IPS-20b (cell line): ENCODE measurements around the gene DSE.

Experiments
- H3K27ac ChIP-seq: one replicate; pipeline ENCODE4 v1.5.1; 2013; ENCODE audit warnings: low read length
- H3K27me3 ChIP-seq: 2 replicates; pipeline ENCODE4 v1.6.1; 2013; ENCODE audit warnings: mild to moderate bottlenecking, low read length, inconsistent platforms; ENCODE audit not compliant: insufficient read depth
- H3K36me3 ChIP-seq: 2 replicates; pipeline ENCODE4 v1.6.1; 2013; ENCODE audit warnings: low read depth, mild to moderate bottlenecking, inconsistent platforms, low read length, moderate library complexity; ENCODE audit not compliant: insufficient read depth
- H3K4me1 ChIP-seq: 2 replicates; pipeline ENCODE4 v1.6.1; 2013; ENCODE audit warnings: mild to moderate bottlenecking, control low read depth, inconsistent platforms, low read length, moderate library complexity; ENCODE audit not compliant: insufficient read depth
- H3K4me3 ChIP-seq: 2 replicates; pipeline ENCODE4 v1.5.1; 2013; ENCODE audit warnings: mild to moderate bottlenecking, low read length, inconsistent platforms
- H3K9ac ChIP-seq: 2 replicates; pipeline ENCODE4 v1.6.1; 2013; ENCODE audit warnings: low read depth, mild to moderate bottlenecking, inconsistent platforms, low read length, moderate library complexity
- H3K9me3 ChIP-seq: 2 replicates; pipeline ENCODE4 v1.6.1; 2013; ENCODE audit warnings: mild to moderate bottlenecking, low read depth, low read length, inconsistent platforms; ENCODE audit not compliant: insufficient read depth

DSE gene

GRCh38 chr6:116450769-116451740, 80.3 kb downstream of the DSE start:
- Histone ChIP-seq H3K27ac (no peak overlapping the region), H3K27me3 (no peaks in the 10 kb centered on the region), H3K4me1 (no peaks in the 10 kb centered on the region), H3K9me3 (no peaks in the 10 kb centered on the region), H3K36me3 (no peaks in the 10 kb centered on the region), H3K4me3 (no peak overlapping the region), H3K9ac (no peak overlapping the region)

- H3K9me3 ChIP-seq: no peaks in the 10 kb centered on the region
- no peak overlapping the region for H3K9ac ChIP-seq
- no peak overlapping the region for H3K27ac ChIP-seq
- no peaks in the 10 kb centered on the region for H3K27me3 ChIP-seq
- no peaks in the 10 kb centered on the region for H3K4me1 ChIP-seq
- H3K4me3 ChIP-seq: no peak overlapping the region
- no peaks in the 10 kb centered on the region for H3K36me3 ChIP-seq
These were observed 81.2 kb downstream of the DSE start for GRCh38 chr6:116451916-116452315.

DNA sequence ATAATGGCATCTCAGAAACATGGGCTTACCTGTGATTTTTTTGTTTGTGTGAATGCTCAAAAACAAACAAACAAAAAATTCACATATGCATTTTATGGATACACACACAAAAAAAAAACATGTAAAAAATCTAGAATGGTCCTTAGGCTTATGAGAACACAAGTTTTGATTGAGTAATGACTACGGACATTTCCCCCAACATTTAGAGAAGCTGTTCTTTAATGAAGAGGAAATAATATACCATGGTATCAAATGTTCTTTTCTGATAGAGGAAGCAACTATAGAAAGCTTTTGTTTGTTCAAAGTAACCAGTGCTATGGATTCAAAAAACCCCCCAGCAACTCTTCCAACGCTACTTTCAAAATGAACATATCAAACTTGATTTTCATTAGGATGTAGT, 81.8 kb downstream of the DSE start:
- Histone ChIP-seq H3K4me1 (no peaks in the 10 kb centered on the region), H3K27me3 (no peaks in the 10 kb centered on the region), H3K4me3 (no peak overlapping the region), H3K9me3 (no peaks in the 10 kb centered on the region), H3K9ac (no peak overlapping the region), H3K27ac (no peak overlapping the region), H3K36me3 (no peaks in the 10 kb centered on the region)

DNA sequence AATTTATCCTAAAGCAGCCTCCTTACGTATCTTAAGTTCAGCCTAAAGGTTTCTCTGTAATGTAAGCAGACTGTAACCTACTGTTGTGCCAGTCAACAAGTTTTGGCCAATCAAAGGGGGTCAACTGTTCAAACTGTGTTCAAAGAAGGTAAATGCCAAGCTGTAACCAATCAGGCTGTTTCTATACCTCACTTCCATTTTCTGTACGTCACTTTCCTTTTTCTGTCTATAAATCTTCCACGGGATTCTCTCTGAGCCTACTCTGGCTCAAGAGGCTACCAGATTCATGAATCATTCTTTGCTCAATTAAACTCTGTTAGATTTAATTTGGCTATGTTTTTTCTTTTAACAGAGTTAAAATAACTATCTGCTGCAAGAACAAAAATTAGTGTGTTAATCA, 85.4 kb downstream of the DSE start:
- no peak overlapping the region for H3K4me3 ChIP-seq

GRCh38 chr6:116456927-116457326, 86.2 kb downstream of the DSE start:
- no peak overlapping the region for H3K4me3 ChIP-seq
- H3K4me1 ChIP-seq: no peaks in the 10 kb centered on the region
- H3K9me3 ChIP-seq: no peaks in the 10 kb centered on the region
- H3K27me3 ChIP-seq: peaks cover 31% of the 10 kb centered on the region
- no peaks in the 10 kb centered on the region for H3K36me3 ChIP-seq
- no peak overlapping the region for H3K27ac ChIP-seq
- H3K9ac ChIP-seq: no peak overlapping the region

More for the DNA sequence above, 85.4 kb downstream of the DSE start:
- H3K4me1 ChIP-seq: no peaks in the 10 kb centered on the region
- H3K9ac ChIP-seq: no peak overlapping the region
- H3K27me3 ChIP-seq: peaks cover 23% of the 10 kb centered on the region
- no peaks in the 10 kb centered on the region for H3K9me3 ChIP-seq
- no peak overlapping the region for H3K27ac ChIP-seq
- no peaks in the 10 kb centered on the region for H3K36me3 ChIP-seq

- H3K9ac ChIP-seq: no peak overlapping the region
- no peaks in the 10 kb centered on the region for H3K9me3 ChIP-seq
- no peak overlapping the region for H3K4me3 ChIP-seq
- H3K27ac ChIP-seq: no peak overlapping the region
- no peaks in the 10 kb centered on the region for H3K36me3 ChIP-seq
- H3K4me1 ChIP-seq: peaks cover 3% of the 10 kb centered on the region; the same call in 1 of the 2 replicates
- peaks cover 44% of the 10 kb centered on the region for H3K27me3 ChIP-seq
These were observed 87.5 kb downstream of the DSE start for GRCh38 chr6:116458264-116458663.

DNA sequence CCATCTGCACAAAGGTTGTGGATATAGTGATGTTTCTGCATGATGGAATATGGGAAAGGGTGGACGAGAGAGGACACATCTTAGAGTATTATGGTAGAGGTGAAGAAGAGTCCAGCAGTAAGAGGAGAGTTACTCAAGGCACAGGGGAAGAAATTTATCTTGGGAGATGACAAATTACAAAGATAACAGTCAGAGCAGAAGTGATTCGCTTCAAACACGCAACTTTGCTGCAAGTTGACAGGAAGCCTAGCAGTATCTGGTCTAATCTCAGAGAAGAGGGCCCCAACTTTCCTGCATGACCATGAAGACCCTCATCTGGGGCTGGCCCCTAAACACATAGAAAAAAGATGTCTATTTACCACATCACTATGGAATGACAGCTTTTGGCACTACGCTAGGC, 89.2 kb downstream of the DSE start:
- Histone ChIP-seq H3K27me3 (peaks cover 60% of the 10 kb centered on the region), H3K36me3 (no peaks in the 10 kb centered on the region), H3K4me1 (peaks cover 9% of the 10 kb centered on the region; the same call in 1 of the 2 replicates), H3K27ac (no peak overlapping the region), H3K9ac (no peak overlapping the region), H3K9me3 (no peaks in the 10 kb centered on the region), H3K4me3 (no peak overlapping the region)

- H3K36me3 ChIP-seq: no peaks in the 10 kb centered on the region
- H3K4me1 ChIP-seq: peaks cover 9% of the 10 kb centered on the region; the same call in 1 of the 2 replicates
- no peaks in the 10 kb centered on the region for H3K9me3 ChIP-seq
- peak within 1 kb of the TSS; percentile 61 for H3K4me3 ChIP-seq
- no peak within 1 kb of the TSS for H3K27ac ChIP-seq
- H3K9ac ChIP-seq: peak within 1 kb of the TSS; percentile 47; the same call in 1 of the 2 replicates
- H3K27me3 ChIP-seq: peaks cover 60% of the 10 kb centered on the region
These were observed 90.7 kb downstream of the DSE start, which contains the start of gene CALHM6 for GRCh38 chr6:116461331-116461931. Gene CALHM6 (plus strand): TSS chr6:116461375. CDS start chr6:116461930, 555 bp downstream.

- Histone ChIP-seq H3K36me3 (no peaks in the 10 kb centered on the region), H3K4me1 (peaks cover 9% of the 10 kb centered on the region; the same call in 1 of the 2 replicates), H3K9me3 (no peaks in the 10 kb centered on the region), H3K4me3 (peak overlapping the region; percentile 61), H3K9ac (peak overlapping the region; percentile 47; the same call in 1 of the 2 replicates), H3K27me3 (peaks cover 60% of the 10 kb centered on the region), H3K27ac (no peak overlapping the region)
These were observed 91.5 kb downstream of the DSE start for GRCh38 chr6:116461932-116462885.

- Histone ChIP-seq H3K27ac (no peak overlapping the region), H3K9ac (no peak overlapping the region), H3K36me3 (no peaks in the 10 kb centered on the region), H3K4me1 (peaks cover 9% of the 10 kb centered on the region; the same call in 1 of the 2 replicates), H3K27me3 (peaks cover 60% of the 10 kb centered on the region), H3K9me3 (no peaks in the 10 kb centered on the region), H3K4me3 (no peak overlapping the region)
These were observed 92.6 kb downstream of the DSE start for GRCh38 chr6:116463301-116463700.

- Histone ChIP-seq H3K4me3 (no peak overlapping the region), H3K27me3 (peaks cover 46% of the 10 kb centered on the region), H3K4me1 (peaks cover 9% of the 10 kb centered on the region; the same call in 1 of the 2 replicates), H3K9ac (no peak overlapping the region), H3K9me3 (no peaks in the 10 kb centered on the region), H3K36me3 (no peaks in the 10 kb centered on the region), H3K27ac (no peak overlapping the region)
These were observed 94.5 kb downstream of the DSE start for GRCh38 chr6:116465246-116465645.
